Measurements from ENCODE around the gene WWOX. TPM values are rescaled to one million over a fixed set of nuclear protein-coding genes. Genes with fewer than 3 reads are reported as not detected.

Gene WWOX
- total and polyA plus RNA-seq, 3 donors from 2014 or later, result 20.6 to 76.7 (median 64.1) TPM

DNA sequence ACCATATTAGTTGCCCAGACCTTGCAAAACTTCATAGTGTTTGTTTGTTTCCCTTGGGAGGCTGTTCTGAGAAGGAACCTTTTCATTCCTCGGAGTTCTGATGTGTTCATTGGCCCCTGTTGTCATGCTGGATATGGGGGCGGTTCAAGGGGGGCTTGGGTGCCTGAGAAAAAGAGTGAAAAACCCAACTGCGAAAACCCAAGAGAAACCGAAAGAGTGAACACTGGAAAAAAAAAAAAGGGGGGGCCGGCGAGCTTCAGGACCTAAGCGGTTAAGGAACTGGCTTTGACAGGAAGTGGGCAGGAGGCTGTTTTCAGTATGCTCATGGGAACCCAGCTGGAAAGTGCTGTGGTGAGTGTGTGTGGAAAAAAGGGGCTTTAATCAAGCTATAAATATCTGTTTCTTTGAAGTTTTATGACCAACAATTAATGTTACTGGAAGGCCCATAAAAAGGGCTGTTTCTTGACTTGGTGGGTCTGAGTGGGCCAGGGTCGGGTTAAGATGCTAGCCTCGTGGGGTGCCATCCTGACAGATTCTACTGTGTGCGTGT is 990.4 kb downstream of the WWOX start:
- DNase-seq, result peak; percentile 36
- Histone ChIP-seq H3K4me3 (no peak overlapping the region), H3K36me3 (ENCODE audit: low read depth, missing control alignments) (no peaks in the 10 kb centered on the region), H3K4me1 (no peaks in the 10 kb centered on the region), H3K27ac (no peak overlapping the region), H3K9me3 (no peaks in the 10 kb centered on the region), H3K27me3 (no peaks in the 10 kb centered on the region)
- TF ChIP-seq, protein P1, sequence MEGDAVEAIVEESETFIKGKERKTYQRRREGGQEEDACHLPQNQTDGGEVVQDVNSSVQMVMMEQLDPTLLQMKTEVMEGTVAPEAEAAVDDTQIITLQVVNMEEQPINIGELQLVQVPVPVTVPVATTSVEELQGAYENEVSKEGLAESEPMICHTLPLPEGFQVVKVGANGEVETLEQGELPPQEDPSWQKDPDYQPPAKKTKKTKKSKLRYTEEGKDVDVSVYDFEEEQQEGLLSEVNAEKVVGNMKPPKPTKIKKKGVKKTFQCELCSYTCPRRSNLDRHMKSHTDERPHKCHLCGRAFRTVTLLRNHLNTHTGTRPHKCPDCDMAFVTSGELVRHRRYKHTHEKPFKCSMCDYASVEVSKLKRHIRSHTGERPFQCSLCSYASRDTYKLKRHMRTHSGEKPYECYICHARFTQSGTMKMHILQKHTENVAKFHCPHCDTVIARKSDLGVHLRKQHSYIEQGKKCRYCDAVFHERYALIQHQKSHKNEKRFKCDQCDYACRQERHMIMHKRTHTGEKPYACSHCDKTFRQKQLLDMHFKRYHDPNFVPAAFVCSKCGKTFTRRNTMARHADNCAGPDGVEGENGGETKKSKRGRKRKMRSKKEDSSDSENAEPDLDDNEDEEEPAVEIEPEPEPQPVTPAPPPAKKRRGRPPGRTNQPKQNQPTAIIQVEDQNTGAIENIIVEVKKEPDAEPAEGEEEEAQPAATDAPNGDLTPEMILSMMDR (IDR thresholded peaks at IDR 0.05), result no peak
- TF ChIP-seq POLR2A (IDR thresholded peaks at IDR 0.05), result no peak
- intact Hi-C loops (cut with DNase I; ENCODE audit: low total_unique reads), result no loop called here
- WGBS, 2 donors, result 45 to 46% methylated on average over 9 to 10 of the region's 10 CpGs

DNA sequence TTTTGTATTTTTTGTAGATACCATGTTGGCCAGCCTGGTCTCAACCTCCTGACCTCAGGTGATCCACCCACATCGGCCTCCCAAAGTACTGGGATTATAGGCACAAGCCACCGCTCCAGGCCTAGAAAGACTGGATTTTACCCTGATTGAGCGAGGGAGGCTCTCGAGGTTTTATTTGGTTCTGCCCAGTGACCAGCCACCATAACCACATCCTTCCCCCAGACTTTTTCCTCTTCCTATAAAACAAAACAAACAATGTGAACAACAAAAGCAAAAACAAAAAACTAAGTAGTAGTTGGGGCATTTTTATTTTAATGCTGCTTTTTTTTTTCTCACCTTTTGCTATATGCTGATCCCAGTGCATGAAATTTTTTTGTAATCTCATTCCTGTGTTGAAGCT is 991.5 kb downstream of the WWOX start:
- 90 to 91% methylated on average over 4 of the region's 4 CpGs for WGBS, 2 donors
- Histone ChIP-seq H3K27ac (no peak overlapping the region), H3K9me3 (no peaks in the 10 kb centered on the region), H3K36me3 (ENCODE audit: low read depth, missing control alignments) (no peaks in the 10 kb centered on the region), H3K27me3 (no peaks in the 10 kb centered on the region), H3K4me3 (no peak overlapping the region), H3K4me1 (no peaks in the 10 kb centered on the region)
- intact Hi-C loops (cut with DNase I; ENCODE audit: low total_unique reads), result no loop called here
- no peak for DNase-seq
- TF ChIP-seq POLR2A (IDR thresholded peaks at IDR 0.05), result no peak
- TF ChIP-seq, protein P1 (IDR thresholded peaks at IDR 0.05), result no peak

DNA sequence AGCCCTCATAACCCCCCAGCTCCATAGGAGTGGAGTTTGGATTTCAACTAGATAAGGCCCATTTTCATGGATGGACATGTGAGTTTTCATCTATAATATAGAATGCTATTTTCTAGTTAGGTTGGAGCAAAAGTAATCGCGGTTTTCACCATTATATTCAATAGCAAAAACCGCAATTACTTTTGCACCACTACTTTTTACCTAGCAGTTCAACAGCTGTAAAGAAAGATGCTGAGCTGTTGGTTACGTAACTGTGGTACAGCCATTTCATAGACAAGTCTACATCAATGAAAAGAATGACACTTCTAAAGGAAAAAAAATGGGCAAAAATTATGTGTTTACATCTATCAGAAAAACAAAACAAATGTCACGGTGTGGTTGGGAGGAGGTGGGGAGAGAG is 993.4 kb downstream of the WWOX start:
- no peak for TF ChIP-seq POLR2A (IDR thresholded peaks at IDR 0.05)
- TF ChIP-seq, protein P1 (IDR thresholded peaks at IDR 0.05), result no peak
- Histone ChIP-seq H3K27me3 (no peaks in the 10 kb centered on the region), H3K4me1 (no peaks in the 10 kb centered on the region), H3K27ac (no peak overlapping the region), H3K36me3 (ENCODE audit: low read depth, missing control alignments) (no peaks in the 10 kb centered on the region), H3K9me3 (no peaks in the 10 kb centered on the region), H3K4me3 (no peak overlapping the region)
- 92% methylated on average over 5 of the region's 5 CpGs for WGBS, 2 donors
- DNase-seq, result no peak
- intact Hi-C loops (cut with DNase I; ENCODE audit: low total_unique reads), result no loop called here

DNA sequence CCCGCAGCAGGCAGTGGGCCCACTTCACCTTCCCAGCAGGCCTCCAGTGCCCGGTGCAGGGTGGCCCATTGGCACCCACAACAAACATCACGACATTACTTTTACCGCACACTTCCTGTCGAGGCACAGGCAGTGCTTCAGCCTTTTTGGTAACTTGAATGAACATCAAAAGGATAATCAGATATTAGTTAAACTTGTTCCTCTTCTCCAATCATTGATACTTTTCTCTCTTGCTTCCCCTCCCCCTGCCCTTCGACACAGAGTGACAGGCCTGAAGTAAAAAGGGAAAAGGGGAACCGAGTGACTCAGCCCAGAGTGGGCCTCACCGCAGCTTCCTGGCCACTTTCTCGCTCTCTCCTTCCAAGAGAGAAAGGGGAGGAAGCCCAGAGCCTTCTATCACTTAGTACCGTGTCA is 994.1 kb downstream of the WWOX start:
- WGBS, 2 donors, result 80 to 93% methylated on average over 10 of the region's 10 CpGs
- Histone ChIP-seq H3K9me3 (no peaks in the 10 kb centered on the region), H3K27ac (no peak overlapping the region), H3K4me1 (no peaks in the 10 kb centered on the region), H3K4me3 (no peak overlapping the region), H3K36me3 (ENCODE audit: low read depth, missing control alignments) (no peaks in the 10 kb centered on the region), H3K27me3 (no peaks in the 10 kb centered on the region)
- intact Hi-C loops (cut with DNase I; ENCODE audit: low total_unique reads), result no loop called here
- no peak for DNase-seq
- TF ChIP-seq POLR2A (IDR thresholded peaks at IDR 0.05), result no peak
- TF ChIP-seq, protein P1 (IDR thresholded peaks at IDR 0.05), result no peak

DNA sequence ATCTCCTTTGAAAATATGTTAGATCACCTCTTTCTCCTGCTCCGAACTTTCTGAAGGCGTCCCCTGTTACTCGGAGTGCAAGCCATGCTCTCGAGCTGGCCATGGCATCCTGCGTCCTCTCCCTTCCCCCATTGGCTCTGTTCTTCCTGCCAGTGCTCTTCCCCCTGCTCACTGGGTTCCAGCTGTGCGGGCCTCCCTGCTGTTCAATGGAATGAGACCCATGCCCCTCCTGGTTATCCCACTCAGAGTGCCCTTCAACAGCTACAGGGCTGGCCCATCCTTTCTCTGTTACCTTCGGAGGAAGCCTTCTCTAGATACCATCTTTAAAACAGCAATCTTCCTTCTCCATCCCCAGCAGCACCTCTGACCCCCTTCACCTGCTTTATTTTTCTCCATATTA is 996.8 kb downstream of the WWOX start:
- H3K4me3 ChIP-seq, result no peak overlapping the region
- TF ChIP-seq, protein P1 (IDR thresholded peaks at IDR 0.05), result no peak
- no peak for TF ChIP-seq POLR2A (IDR thresholded peaks at IDR 0.05)
- H3K4me1 ChIP-seq, result no peaks in the 10 kb centered on the region
- intact Hi-C loops (cut with DNase I; ENCODE audit: low total_unique reads), result no loop called here
- no peaks in the 10 kb centered on the region for H3K36me3 ChIP-seq (ENCODE audit: low read depth, missing control alignments)
- no peaks in the 10 kb centered on the region for H3K9me3 ChIP-seq
- 90 to 94% methylated on average over 7 of the region's 7 CpGs for WGBS, 2 donors
- DNase-seq, result no peak
- no peak overlapping the region for H3K27ac ChIP-seq
- no peaks in the 10 kb centered on the region for H3K27me3 ChIP-seq
